ENCODE measurements around the gene TMEM179B.
"Not testable (repeated sequence)": the region's sequence is repeated elsewhere in the genome, so short reads cannot be mapped to it uniquely, and the experiment has no call there.

Gene TMEM179B, protein sequence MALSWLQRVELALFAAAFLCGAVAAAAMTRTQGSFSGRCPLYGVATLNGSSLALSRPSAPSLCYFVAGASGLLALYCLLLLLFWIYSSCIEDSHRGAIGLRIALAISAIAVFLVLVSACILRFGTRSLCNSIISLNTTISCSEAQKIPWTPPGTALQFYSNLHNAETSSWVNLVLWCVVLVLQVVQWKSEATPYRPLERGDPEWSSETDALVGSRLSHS

DNA sequence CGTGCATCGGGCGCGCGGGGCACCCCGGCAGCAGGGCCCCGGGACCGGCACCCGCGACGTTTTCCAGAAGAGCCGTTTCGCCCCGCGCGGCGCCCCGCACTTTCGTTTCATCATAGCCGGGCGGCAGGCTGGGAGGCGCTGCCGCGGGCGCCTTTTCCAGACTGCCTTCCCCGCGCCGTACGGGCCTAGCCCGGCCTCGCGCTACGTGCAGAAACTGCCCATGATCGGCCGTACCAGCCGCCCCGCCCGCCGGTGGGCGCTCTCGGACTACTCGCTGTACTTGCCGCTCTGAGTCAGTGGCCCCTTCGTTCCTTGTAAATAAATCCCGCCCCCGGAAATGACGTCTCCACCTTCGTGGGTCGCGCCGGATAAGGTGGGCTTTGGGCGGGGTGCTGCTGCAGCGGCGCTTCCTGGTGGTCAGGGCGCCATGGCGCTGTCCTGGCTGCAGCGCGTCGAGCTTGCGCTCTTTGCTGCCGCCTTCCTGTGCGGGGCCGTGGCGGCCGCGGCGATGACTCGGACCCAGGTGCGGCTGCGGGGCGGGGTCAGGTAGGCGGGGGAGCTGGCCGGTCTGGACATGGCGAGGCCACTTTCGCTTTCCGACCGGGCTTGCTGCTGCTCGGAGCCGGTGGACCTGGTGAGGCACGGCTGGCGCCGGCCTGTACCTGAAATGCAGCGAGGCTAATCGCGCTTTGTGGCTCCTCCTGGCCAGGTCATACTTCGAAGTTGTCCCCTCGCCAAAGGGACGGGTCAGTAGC lies at the start of gene TMEM179B:
Gene TMEM179B, plus strand, starts transcription at position 398 of the 755 bp plus-strand sequence. Its CDS starts 30 bp downstream, at position 428.
- Histone ChIP-seq H3K9ac (ENCODE audit: low read depth in 1 of 2, low read length in 2 of 2) (peak within 1 kb of the TSS; percentile 93 to 94), H3K36me3 (ENCODE audit: control insufficient read depth in 2 of 2, insufficient read depth in 2 of 2, low read length in 2 of 2) (peaks cover 12 to 13% of the 10 kb centered on the region in 2 donors), H3K27me3 (ENCODE audit: control insufficient read depth in 2 of 2, insufficient read depth in 2 of 2, low read length in 2 of 2) (no peaks in the 10 kb centered on the region), H3K4me1 (ENCODE audit: control insufficient read depth in 2 of 2, insufficient read depth in 2 of 2, low read length in 2 of 2) (peaks cover 27 to 37% of the 10 kb centered on the region in 2 donors), H3K27ac (ENCODE audit: low read depth in 2 of 2, low read length in 2 of 2) (peak within 1 kb of the TSS; percentile 97 to 98), H3K9me3 (ENCODE audit: control insufficient read depth in 2 of 2, low read length in 2 of 2) (no peaks in the 10 kb centered on the region), H3K4me3 (ENCODE audit: low read length in 2 of 2) (peak within 1 kb of the TSS; percentile 90 to 96)

DNA sequence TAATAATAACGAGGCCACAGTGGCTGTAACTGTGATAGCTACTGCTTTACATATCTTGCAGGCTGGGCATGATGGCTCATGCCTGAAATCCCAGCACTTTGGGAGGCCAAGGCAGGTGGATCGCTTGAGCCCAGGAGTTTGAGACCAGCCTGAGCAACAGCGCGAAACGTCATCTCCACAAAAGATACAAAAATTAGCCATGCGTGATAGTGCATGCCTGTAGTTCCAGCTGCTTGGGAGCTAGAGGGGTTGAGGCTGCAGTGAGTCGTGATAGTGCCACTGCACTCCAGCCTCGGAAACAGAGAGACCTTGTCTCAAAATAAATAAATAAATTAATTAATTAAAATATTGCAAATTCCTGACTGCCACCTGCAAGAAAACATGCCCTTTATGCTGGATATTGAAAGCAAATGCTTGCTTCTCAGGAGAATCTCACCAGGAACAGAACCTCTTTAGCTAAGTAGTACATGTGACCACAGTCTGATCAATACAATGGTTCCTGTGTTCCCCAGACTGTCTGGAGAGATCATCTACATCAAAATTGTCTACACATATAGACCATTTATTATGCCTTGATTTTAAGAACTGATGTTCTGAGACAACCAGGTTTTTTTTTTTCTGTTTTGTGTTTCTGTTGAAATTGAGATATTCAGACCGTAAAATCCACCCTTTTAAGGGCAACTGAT lies 39.6 kb upstream of the TMEM179B start:
- Histone ChIP-seq H3K4me3 (ENCODE audit: low read length in 2 of 2) (no peak overlapping the region), H3K27ac (ENCODE audit: low read depth in 2 of 2, low read length in 2 of 2) (no peak overlapping the region), H3K4me1 (ENCODE audit: control insufficient read depth in 2 of 2, insufficient read depth in 2 of 2, low read length in 2 of 2) (peaks cover 2 to 3% of the 10 kb centered on the region in 2 donors), H3K27me3 (ENCODE audit: control insufficient read depth in 2 of 2, insufficient read depth in 2 of 2, low read length in 2 of 2) (no peaks in the 10 kb centered on the region), H3K36me3 (ENCODE audit: control insufficient read depth in 2 of 2, insufficient read depth in 2 of 2, low read length in 2 of 2) (peaks cover 6 to 11% of the 10 kb centered on the region in 2 donors), H3K9ac (ENCODE audit: low read depth in 1 of 2, low read length in 2 of 2) (no peak overlapping the region), H3K9me3 (ENCODE audit: control insufficient read depth in 2 of 2, low read length in 2 of 2) (no peaks in the 10 kb centered on the region)

DNA sequence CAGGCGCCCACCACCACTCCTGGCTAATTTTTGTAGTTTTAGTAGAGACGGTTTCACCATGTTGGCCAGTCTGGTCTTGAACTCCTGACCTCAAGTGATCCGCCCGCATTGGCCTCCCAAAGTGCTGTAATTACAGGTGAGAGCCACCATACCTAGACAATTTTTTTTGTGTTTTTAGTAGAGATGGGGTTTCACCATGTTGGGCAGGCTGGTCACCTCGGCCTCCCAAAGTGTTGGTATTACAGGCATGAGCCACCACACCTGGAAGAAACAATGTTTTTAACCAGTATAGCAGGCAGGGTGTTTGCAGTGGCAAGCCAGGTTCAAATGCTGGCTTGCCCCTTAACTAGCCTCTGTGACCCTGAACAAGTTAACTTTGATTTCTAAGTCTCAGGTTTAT lies 37.3 kb upstream of the TMEM179B start:
- not testable (repeated sequence) for H3K9ac ChIP-seq (ENCODE audit: low read depth in 1 of 2, low read length in 2 of 2); H3K4me3 ChIP-seq (ENCODE audit: low read length in 2 of 2); H3K27me3 ChIP-seq (ENCODE audit: control insufficient read depth in 2 of 2, insufficient read depth in 2 of 2, low read length in 2 of 2); H3K27ac ChIP-seq (ENCODE audit: low read depth in 2 of 2, low read length in 2 of 2); H3K9me3 ChIP-seq (ENCODE audit: control insufficient read depth in 2 of 2, low read length in 2 of 2)
- H3K36me3 ChIP-seq (ENCODE audit: control insufficient read depth in 2 of 2, insufficient read depth in 2 of 2, low read length in 2 of 2): peaks cover 6 to 15% of the 10 kb centered on the region in 2 donors
- peaks cover 11 to 16% of the 10 kb centered on the region in 2 donors for H3K4me1 ChIP-seq (ENCODE audit: control insufficient read depth in 2 of 2, insufficient read depth in 2 of 2, low read length in 2 of 2)

DNA sequence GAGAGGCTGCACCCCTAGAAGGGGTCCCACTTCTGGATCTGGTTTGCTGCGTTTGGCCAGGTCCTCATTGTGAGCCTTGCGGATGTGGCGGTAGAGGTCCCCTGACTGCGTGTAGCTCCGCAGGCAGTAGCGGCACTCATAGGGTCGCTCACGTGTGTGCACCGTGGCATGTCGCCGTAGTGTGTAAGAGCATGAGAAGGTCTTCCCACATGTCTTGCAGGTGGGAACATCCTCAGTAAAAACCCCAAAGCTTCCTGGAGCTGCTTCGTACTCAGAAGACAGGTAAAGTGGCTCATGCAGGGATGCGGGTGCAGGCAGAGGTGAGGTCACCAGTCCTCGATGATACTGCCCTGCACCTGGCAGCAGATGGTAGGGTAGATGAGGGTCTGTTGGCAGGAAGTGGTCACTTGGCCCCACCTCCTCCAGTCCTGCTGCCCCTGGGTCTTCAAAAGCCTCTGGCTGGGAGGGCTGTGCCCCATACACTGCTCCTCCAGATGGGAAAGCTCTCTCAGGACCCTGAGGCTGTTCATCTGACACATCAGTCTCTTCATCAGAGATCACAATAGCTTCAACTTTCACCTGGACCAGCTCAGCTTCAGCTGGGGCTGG lies 34.9 kb upstream of the TMEM179B start:
- no peak overlapping the region for H3K9ac ChIP-seq (ENCODE audit: low read depth in 1 of 2, low read length in 2 of 2)
- H3K36me3 ChIP-seq (ENCODE audit: control insufficient read depth in 2 of 2, insufficient read depth in 2 of 2, low read length in 2 of 2): peaks cover 6 to 15% of the 10 kb centered on the region in 2 donors
- H3K9me3 ChIP-seq (ENCODE audit: control insufficient read depth in 2 of 2, low read length in 2 of 2): no peaks in the 10 kb centered on the region
- H3K27ac ChIP-seq (ENCODE audit: low read depth in 2 of 2, low read length in 2 of 2): no peak overlapping the region
- peaks cover 11 to 16% of the 10 kb centered on the region in 2 donors for H3K4me1 ChIP-seq (ENCODE audit: control insufficient read depth in 2 of 2, insufficient read depth in 2 of 2, low read length in 2 of 2)
- H3K27me3 ChIP-seq (ENCODE audit: control insufficient read depth in 2 of 2, insufficient read depth in 2 of 2, low read length in 2 of 2): no peaks in the 10 kb centered on the region
- H3K4me3 ChIP-seq (ENCODE audit: low read length in 2 of 2): no peak overlapping the region

DNA sequence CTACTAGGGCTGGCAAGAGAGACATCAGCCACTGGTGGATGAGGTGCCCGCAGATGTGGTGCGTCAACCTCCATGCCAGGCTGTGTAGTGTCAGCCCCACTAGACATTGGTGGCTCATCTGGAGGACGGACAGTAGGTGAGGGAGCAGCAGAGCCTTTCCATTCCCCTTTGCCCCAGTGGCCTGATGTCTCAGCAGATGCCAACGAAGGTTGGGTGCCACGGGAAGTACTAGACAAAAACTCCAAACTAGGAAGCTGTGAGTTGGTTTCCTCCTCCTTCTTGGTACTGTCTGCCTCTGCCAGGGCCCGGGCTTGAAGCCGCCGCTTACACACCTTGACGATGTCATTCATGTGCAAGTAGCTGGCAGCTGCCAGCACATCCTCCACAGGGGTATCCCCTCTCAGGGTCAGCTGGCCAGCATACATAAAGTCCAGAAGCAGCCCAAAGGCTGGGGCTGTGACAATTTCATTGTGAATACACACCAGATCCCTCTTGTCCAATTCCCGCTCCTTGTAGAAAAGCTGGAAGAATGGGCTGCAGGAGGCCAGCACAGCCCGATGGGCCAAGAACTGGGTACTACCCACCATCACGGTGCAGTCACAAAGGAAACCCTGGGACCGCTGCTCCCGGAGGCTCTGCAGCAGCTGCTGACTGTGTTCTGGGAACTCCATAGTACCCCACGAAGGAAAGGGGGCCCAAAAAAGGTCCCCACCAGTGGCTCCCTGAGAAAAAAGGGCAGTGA lies 34.0 kb upstream of the TMEM179B start:
- Histone ChIP-seq H3K27ac (ENCODE audit: low read depth in 2 of 2, low read length in 2 of 2) (peak overlapping the region; percentile 91 to 95), H3K4me3 (ENCODE audit: low read length in 2 of 2) (peak overlapping the region; percentile 97), H3K9ac (ENCODE audit: low read depth in 1 of 2, low read length in 2 of 2) (peak overlapping the region; percentile 54 to 74), H3K36me3 (ENCODE audit: control insufficient read depth in 2 of 2, insufficient read depth in 2 of 2, low read length in 2 of 2) (peaks cover 6 to 15% of the 10 kb centered on the region in 2 donors), H3K27me3 (ENCODE audit: control insufficient read depth in 2 of 2, insufficient read depth in 2 of 2, low read length in 2 of 2) (no peaks in the 10 kb centered on the region), H3K9me3 (ENCODE audit: control insufficient read depth in 2 of 2, low read length in 2 of 2) (no peaks in the 10 kb centered on the region), H3K4me1 (ENCODE audit: control insufficient read depth in 2 of 2, insufficient read depth in 2 of 2, low read length in 2 of 2) (peaks cover 11 to 16% of the 10 kb centered on the region in 2 donors)

DNA sequence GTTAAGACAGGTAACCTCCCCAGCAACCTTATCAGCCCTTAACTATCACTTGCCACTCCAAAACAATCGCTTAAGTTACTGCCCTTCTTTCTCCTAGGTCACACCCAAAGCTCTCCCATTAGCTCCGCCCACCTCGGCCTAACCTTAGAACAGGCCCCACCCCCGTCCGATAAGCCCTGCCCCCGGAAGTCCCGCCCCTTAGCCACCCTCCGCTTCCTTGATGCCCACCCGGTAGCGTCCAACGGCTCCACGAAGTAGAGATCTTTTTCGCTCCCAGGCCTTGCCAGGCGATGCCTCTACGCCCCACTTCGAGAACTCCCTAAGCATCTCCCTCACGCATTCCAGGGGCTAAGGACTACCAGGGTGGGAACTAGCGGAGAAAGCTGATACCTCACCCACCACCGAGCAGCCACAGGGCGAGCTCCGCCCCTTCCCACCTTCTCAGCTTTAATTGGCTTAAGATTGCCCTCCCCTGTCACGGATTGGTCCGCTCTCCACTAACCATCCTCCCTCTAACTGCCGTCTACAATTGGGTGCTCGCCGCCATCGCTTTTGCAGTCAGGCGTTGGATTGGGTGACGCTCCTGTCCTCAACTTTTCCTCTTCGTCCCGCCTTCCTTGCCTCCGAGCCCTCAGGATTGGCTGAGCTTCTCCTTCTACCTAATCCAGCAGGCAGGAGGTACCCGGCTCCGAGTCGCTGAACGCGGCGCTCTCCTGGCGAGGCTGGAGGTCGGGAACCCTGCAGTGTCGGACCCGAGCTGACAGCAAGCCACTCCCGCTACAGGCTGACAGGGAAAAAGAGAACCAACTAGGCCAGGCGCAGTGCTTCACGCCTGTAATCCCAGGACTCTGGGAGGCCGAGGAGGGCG lies 33.2 kb upstream of the TMEM179B start, which contains the start of gene ZBTB3:
Gene ZBTB3, minus strand, starts transcription at position 425 of the 868 bp plus-strand sequence. CDS start 496 bp downstream, outside the sequence.
- Histone ChIP-seq H3K9ac (ENCODE audit: low read depth in 1 of 2, low read length in 2 of 2) (peak within 1 kb of the TSS; percentile 80 to 96), H3K4me3 (ENCODE audit: low read length in 2 of 2) (peak within 1 kb of the TSS; percentile 97), H3K36me3 (ENCODE audit: control insufficient read depth in 2 of 2, insufficient read depth in 2 of 2, low read length in 2 of 2) (peaks cover 6 to 12% of the 10 kb centered on the region in 2 donors), H3K27me3 (ENCODE audit: control insufficient read depth in 2 of 2, insufficient read depth in 2 of 2, low read length in 2 of 2) (no peaks in the 10 kb centered on the region), H3K27ac (ENCODE audit: low read depth in 2 of 2, low read length in 2 of 2) (peak within 1 kb of the TSS; percentile 91 to 95), H3K9me3 (ENCODE audit: control insufficient read depth in 2 of 2, low read length in 2 of 2) (no peaks in the 10 kb centered on the region), H3K4me1 (ENCODE audit: control insufficient read depth in 2 of 2, insufficient read depth in 2 of 2, low read length in 2 of 2) (peaks cover 11 to 16% of the 10 kb centered on the region in 2 donors)

DNA sequence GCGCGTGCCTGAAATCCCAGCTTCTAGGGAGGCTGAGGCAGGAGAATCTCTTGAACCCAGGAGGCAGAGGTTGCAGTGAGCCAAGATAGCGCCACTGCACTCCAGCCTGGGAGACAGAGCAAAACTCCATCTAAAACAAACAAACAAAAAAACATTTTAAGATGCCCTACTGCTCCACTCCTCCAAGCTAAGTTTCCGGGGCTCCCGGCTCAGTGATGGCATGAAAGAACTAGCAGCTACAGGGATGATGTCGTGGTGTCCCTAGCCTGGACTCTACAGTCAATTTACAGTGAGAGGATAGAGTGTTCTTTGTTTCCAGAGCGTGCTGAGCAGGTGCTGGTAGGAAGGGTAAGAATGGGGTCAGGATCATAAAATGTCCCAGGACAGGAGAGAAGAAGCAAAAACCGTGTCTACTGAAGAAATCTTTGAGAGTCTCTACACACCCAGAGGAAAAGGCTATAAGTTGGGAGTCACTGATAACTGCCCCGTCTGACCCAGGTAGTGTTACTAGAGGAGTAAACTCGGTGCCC lies 32.1 kb upstream of the TMEM179B start:
- Histone ChIP-seq H3K4me3 (ENCODE audit: low read length in 2 of 2) (no peak overlapping the region), H3K9ac (ENCODE audit: low read depth in 1 of 2, low read length in 2 of 2) (no peak overlapping the region), H3K9me3 (ENCODE audit: control insufficient read depth in 2 of 2, low read length in 2 of 2) (no peaks in the 10 kb centered on the region), H3K4me1 (ENCODE audit: control insufficient read depth in 2 of 2, insufficient read depth in 2 of 2, low read length in 2 of 2) (peaks cover 11 to 16% of the 10 kb centered on the region in 2 donors), H3K27me3 (ENCODE audit: control insufficient read depth in 2 of 2, insufficient read depth in 2 of 2, low read length in 2 of 2) (no peaks in the 10 kb centered on the region), H3K36me3 (ENCODE audit: control insufficient read depth in 2 of 2, insufficient read depth in 2 of 2, low read length in 2 of 2) (peaks cover 6 to 11% of the 10 kb centered on the region in 2 donors), H3K27ac (ENCODE audit: low read depth in 2 of 2, low read length in 2 of 2) (no peak overlapping the region)

DNA sequence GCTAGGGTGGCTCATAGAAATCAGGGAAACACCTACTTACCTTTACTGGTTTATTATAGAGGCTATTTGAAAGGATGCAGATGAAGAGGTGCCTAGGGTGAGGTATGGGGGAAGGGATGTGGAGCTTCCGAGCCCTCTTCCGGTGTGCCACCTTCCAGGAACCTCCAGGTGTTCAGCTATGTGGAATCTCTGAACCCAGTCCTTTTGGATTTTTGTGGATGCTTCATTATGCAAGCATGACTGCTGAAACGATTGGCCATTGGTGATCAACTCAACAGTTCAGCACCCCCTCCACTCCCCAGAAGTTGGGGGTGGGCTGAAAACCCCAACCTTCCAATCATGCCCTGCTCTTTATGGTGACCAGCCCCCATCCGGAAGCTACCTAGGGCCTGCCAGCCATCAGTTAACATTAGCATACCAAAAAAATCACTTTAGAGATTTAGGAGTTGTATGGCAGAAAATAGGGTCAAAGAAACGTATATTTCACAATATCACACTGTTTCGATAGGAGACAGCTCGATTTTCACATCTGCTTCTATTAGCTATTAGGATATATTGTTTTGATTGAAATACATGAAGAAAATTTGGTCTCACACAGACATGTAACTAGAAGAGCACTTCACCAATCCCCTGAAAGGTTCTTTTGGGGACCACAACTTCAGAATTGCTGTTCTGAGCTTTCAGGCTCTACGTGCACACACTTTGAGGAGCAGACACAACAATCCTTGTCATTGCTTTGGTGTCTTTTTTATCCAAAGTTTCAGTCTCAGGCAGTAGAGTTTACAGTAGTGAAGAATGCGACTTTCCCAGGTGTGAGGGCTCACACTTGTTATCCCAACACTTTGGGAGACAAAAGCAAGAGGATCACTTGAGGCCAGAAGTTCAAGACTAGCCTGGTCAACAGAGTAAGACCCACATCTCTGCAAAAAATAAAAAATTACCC lies 29.1 kb upstream of the TMEM179B start:
- Histone ChIP-seq H3K27ac (ENCODE audit: low read depth in 2 of 2, low read length in 2 of 2) (no peak overlapping the region), H3K9ac (ENCODE audit: low read depth in 1 of 2, low read length in 2 of 2) (no peak overlapping the region), H3K4me3 (ENCODE audit: low read length in 2 of 2) (no peak overlapping the region)

More for the DNA sequence above, 29.1 kb upstream of the TMEM179B start:
- Histone ChIP-seq H3K36me3 (ENCODE audit: control insufficient read depth in 2 of 2, insufficient read depth in 2 of 2, low read length in 2 of 2) (no peaks in the 10 kb centered on the region), H3K27me3 (ENCODE audit: control insufficient read depth in 2 of 2, insufficient read depth in 2 of 2, low read length in 2 of 2) (no peaks in the 10 kb centered on the region), H3K9me3 (ENCODE audit: control insufficient read depth in 2 of 2, low read length in 2 of 2) (no peaks in the 10 kb centered on the region), H3K4me1 (ENCODE audit: control insufficient read depth in 2 of 2, insufficient read depth in 2 of 2, low read length in 2 of 2) (peaks cover 19 to 22% of the 10 kb centered on the region in 2 donors)
